ENCODE results near the gene CLK1. TPM values are rescaled to one million over a fixed set of nuclear protein-coding genes. Genes with fewer than 3 reads are reported as not detected.

Gene CLK1
- total and polyA plus RNA-seq, 2 donors (not counting 3 experiments of a cell fraction or from before 2014, with no cell fraction given), result 61.4 to 92.4 TPM

GRCh38 chr2:200847269-200847668, 17.2 kb downstream of the CLK1 start:
- CTCF ChIA-PET, result no interaction called here
- H3K79me2 ChIP-seq (ENCODE audit: control insufficient read depth, insufficient read depth, low read length), result no peaks in the 10 kb centered on the region
- no peak for TF ChIP-seq POLR2A (IDR thresholded peaks at IDR 0.05; ENCODE audit: low read depth, low read length)
- no peak for TF ChIP-seq FOS (IDR thresholded peaks at IDR 0.05; ENCODE audit: borderline replicate concordance, insufficient read depth, low read length)
- POLR2A ChIA-PET, result no interaction called here
- H2AFZ ChIP-seq (ENCODE audit: low read depth, low read length), result no peak overlapping the region
- no peaks in the 10 kb centered on the region for H4K20me1 ChIP-seq (replicated peaks; ENCODE audit: control insufficient read depth, extremely low read depth, insufficient read depth, low read length)
- no peak for DNase-seq (ENCODE audit: low read depth, low spot score)
- H3K36me3 ChIP-seq (ENCODE audit: control insufficient read depth in 2 of 2, extremely low read depth in 1 of 2, insufficient read depth in 2 of 2, low read length in 2 of 2), result peaks cover 6 to 7% of the 10 kb centered on the region in 2 experiments
- no peaks in the 10 kb centered on the region for H3K9me1 ChIP-seq (replicated peaks; ENCODE audit: control insufficient read depth, extremely low read depth, insufficient read depth, low read length)
- peak; percentile 33 for FAIRE-seq
- BruUV-seq (replicated peaks), result no TSS peak
- no peak overlapping the region for H3K4me3 ChIP-seq (replicated peaks in 1 of 3; ENCODE audit: insufficient read depth in 1 of 3, low read depth in 1 of 3, low read length in 3 of 3)
- H3K4me2 ChIP-seq (ENCODE audit: insufficient read depth, low read length), result no peak overlapping the region
- H3K27me3 ChIP-seq (ENCODE audit: control insufficient read depth in 2 of 2, insufficient read depth in 2 of 2, low read length in 2 of 2), result no peaks in the 10 kb centered on the region
- H3K9me3 ChIP-seq (replicated peaks; ENCODE audit: control insufficient read depth, insufficient read depth, low read length), result no peaks in the 10 kb centered on the region
- dilution Hi-C loops (cut with MboI; ENCODE audit: extremely low pct_ligation_motif_present, low sequenced_read_pairs), result no loop called here
- H3K9ac ChIP-seq (replicated peaks; ENCODE audit: extremely low read depth, insufficient read depth, low read length), result no peak overlapping the region
- H3K4me1 ChIP-seq (ENCODE audit: control insufficient read depth, extremely low read depth, insufficient read depth, low read length), result no peaks in the 10 kb centered on the region
- intact Hi-C loops (cut with micrococcal nuclease), result no loop called here
- no peak overlapping the region for H3K27ac ChIP-seq (ENCODE audit: insufficient read depth, low read depth, low read length)

GRCh38 chr2:200845669-200846325, 18.7 kb downstream of the CLK1 start:
- no TSS peak for BruUV-seq (replicated peaks)

More at GRCh38 chr2:200845669-200846325, 18.7 kb downstream of the CLK1 start:
- Histone ChIP-seq H3K79me2 (ENCODE audit: control insufficient read depth, insufficient read depth, low read length) (no peaks in the 10 kb centered on the region), H3K9ac (replicated peaks; ENCODE audit: extremely low read depth, insufficient read depth, low read length) (no peak overlapping the region), H3K9me3 (replicated peaks; ENCODE audit: control insufficient read depth, insufficient read depth, low read length) (no peaks in the 10 kb centered on the region), H3K36me3 (ENCODE audit: control insufficient read depth in 2 of 2, extremely low read depth in 1 of 2, insufficient read depth in 2 of 2, low read length in 2 of 2) (no peaks in the 10 kb centered on the region), H3K4me1 (ENCODE audit: control insufficient read depth, extremely low read depth, insufficient read depth, low read length) (no peaks in the 10 kb centered on the region), H3K4me2 (ENCODE audit: insufficient read depth, low read length) (no peak overlapping the region), H4K20me1 (replicated peaks; ENCODE audit: control insufficient read depth, extremely low read depth, insufficient read depth, low read length) (no peaks in the 10 kb centered on the region), H3K27ac (ENCODE audit: insufficient read depth, low read depth, low read length) (no peak overlapping the region), H3K9me1 (replicated peaks; ENCODE audit: control insufficient read depth, extremely low read depth, insufficient read depth, low read length) (no peaks in the 10 kb centered on the region), H3K27me3 (ENCODE audit: control insufficient read depth in 2 of 2, insufficient read depth in 2 of 2, low read length in 2 of 2) (no peaks in the 10 kb centered on the region), H2AFZ (ENCODE audit: low read depth, low read length) (no peak overlapping the region), H3K4me3 (replicated peaks in 1 of 3; ENCODE audit: insufficient read depth in 1 of 3, low read depth in 1 of 3, low read length in 3 of 3) (no peak overlapping the region)
- POLR2A ChIA-PET, result no interaction called here
- DNase-seq (ENCODE audit: low read depth, low spot score), result no peak
- CTCF ChIA-PET, result interaction anchor here (1.4 to 2.9 kb wide), 2 partner anchors 18 to 110 kb away, joined by 3 to 10 read pairs; no protein-coding TSS in a partner anchor
- intact Hi-C loops (cut with micrococcal nuclease) (no loop called here), dilution Hi-C loops (cut with MboI; ENCODE audit: extremely low pct_ligation_motif_present, low sequenced_read_pairs) (no loop called here)
- FAIRE-seq, result no peak
- TF ChIP-seq POLR2AphosphoS5 (IDR thresholded peaks at IDR 0.05; ENCODE audit: insufficient read depth, low read depth, low read length), result no peak
- TF ChIP-seq MYC (IDR thresholded peaks at IDR 0.05; ENCODE audit: low read depth, low read length), result no peak

Measured in endothelial cell of umbilical vein (primary cell).